Endothelial cell of hepatic sinusoid (primary cell): ENCODE data around the gene PPP1CB.

Experiments
- in situ Hi-C: cut with HindIII; loops from 2 replicates; pipeline ENCODE4 v1.10.0; 2017; ENCODE audit warnings: low sequenced_read_pairs

Gene PPP1CB

GRCh38 chr2:28842042-28842441, 90.4 kb downstream of the PPP1CB start:
- in situ Hi-C loops: no loop called here
